Measurements from ENCODE around the gene FBXO21. TPM values are rescaled to one million over a fixed set of nuclear protein-coding genes. Genes with fewer than 3 reads are reported as not detected.
"Not testable (repeated sequence)": the region's sequence is repeated elsewhere in the genome, so short reads cannot be mapped to it uniquely, and the experiment has no call there.

FBXO21 gene
- total and polyA plus RNA-seq, 2 donors (not counting 1 experiment from before 2014, with no cell fraction given), result 31.3 to 81.3 TPM

GRCh38 chr12:117098024-117098360 lies 92.3 kb downstream of the FBXO21 start:
- peaks cover 56% of the 10 kb centered on the region for H3K27me3 ChIP-seq (ENCODE audit: control insufficient read depth, insufficient read depth, low read length)
- TF ChIP-seq CTCF (conservative IDR thresholded peaks at IDR 0.05 in 1 of 2, IDR thresholded peaks at IDR 0.05 in 1 of 2; ENCODE audit: low read depth in 1 of 2, low read length in 2 of 2), result no peak
- no peak for TF ChIP-seq EZH2 (IDR thresholded peaks at IDR 0.05; ENCODE audit: low read length, missing control alignments)

GRCh38 chr12:117097159-117097558 lies 93.1 kb downstream of the FBXO21 start:
- no peaks in the 10 kb centered on the region for H4K20me1 ChIP-seq (ENCODE audit: control insufficient read depth, extremely low read depth, insufficient read depth, low read length)
- no peak overlapping the region for H3K4me2 ChIP-seq (ENCODE audit: extremely low read depth, insufficient read depth, low read length)
- H3K36me3 ChIP-seq (ENCODE audit: control insufficient read depth, insufficient read depth, low read length), result no peaks in the 10 kb centered on the region
- TF ChIP-seq EZH2 (IDR thresholded peaks at IDR 0.05; ENCODE audit: low read length, missing control alignments) (peak; percentile 58), CTCF (conservative IDR thresholded peaks at IDR 0.05 in 1 of 2, IDR thresholded peaks at IDR 0.05 in 1 of 2; ENCODE audit: low read depth in 1 of 2, low read length in 2 of 2) (no peak)
- H3K4me1 ChIP-seq (ENCODE audit: control insufficient read depth, extremely low read depth, insufficient read depth, low read length), result peaks cover 2% of the 10 kb centered on the region
- no peak overlapping the region for H3K9ac ChIP-seq (ENCODE audit: insufficient read depth, low read length)
- no peaks in the 10 kb centered on the region for H3K9me3 ChIP-seq (ENCODE audit: control insufficient read depth, insufficient read depth, low read depth, low read length)
- no peak overlapping the region for H3K27ac ChIP-seq (ENCODE audit: insufficient read depth, low read length)
- peaks cover 54% of the 10 kb centered on the region for H3K27me3 ChIP-seq (ENCODE audit: control insufficient read depth, insufficient read depth, low read length)
- no peak overlapping the region for H3K4me3 ChIP-seq (replicated peaks in 1 of 4; ENCODE audit: control extremely low read depth in 1 of 4, insufficient read depth in 1 of 4, low read depth in 3 of 4, low read length in 4 of 4)
- no peaks in the 10 kb centered on the region for H3K79me2 ChIP-seq (ENCODE audit: control insufficient read depth, insufficient read depth, low read length)
- no peak overlapping the region for H2AFZ ChIP-seq (ENCODE audit: low read length)
- DNase-seq (ENCODE audit: low read depth in 2 of 2), result no peak

More at GRCh38 chr12:117098024-117098360, 92.3 kb downstream of the FBXO21 start:
- Histone ChIP-seq H3K4me2 (ENCODE audit: extremely low read depth, insufficient read depth, low read length) (no peak overlapping the region), H2AFZ (ENCODE audit: low read length) (no peak overlapping the region), H3K36me3 (ENCODE audit: control insufficient read depth, insufficient read depth, low read length) (no peaks in the 10 kb centered on the region), H3K4me3 (replicated peaks in 1 of 4; ENCODE audit: control extremely low read depth in 1 of 4, insufficient read depth in 1 of 4, low read depth in 3 of 4, low read length in 4 of 4) (no peak overlapping the region), H3K27ac (ENCODE audit: insufficient read depth, low read length) (no peak overlapping the region), H3K9me3 (ENCODE audit: control insufficient read depth, insufficient read depth, low read depth, low read length) (no peaks in the 10 kb centered on the region), H3K4me1 (ENCODE audit: control insufficient read depth, extremely low read depth, insufficient read depth, low read length) (peaks cover 2% of the 10 kb centered on the region), H4K20me1 (ENCODE audit: control insufficient read depth, extremely low read depth, insufficient read depth, low read length) (no peaks in the 10 kb centered on the region), H3K79me2 (ENCODE audit: control insufficient read depth, insufficient read depth, low read length) (no peaks in the 10 kb centered on the region), H3K9ac (ENCODE audit: insufficient read depth, low read length) (no peak overlapping the region)
- no peak for DNase-seq (ENCODE audit: low read depth in 2 of 2)

GRCh38 chr12:117096501-117097042 lies 93.7 kb downstream of the FBXO21 start:
- H3K36me3 ChIP-seq (ENCODE audit: control insufficient read depth, insufficient read depth, low read length), result no peaks in the 10 kb centered on the region
- H3K79me2 ChIP-seq (ENCODE audit: control insufficient read depth, insufficient read depth, low read length), result no peaks in the 10 kb centered on the region
- H4K20me1 ChIP-seq (ENCODE audit: control insufficient read depth, extremely low read depth, insufficient read depth, low read length), result no peaks in the 10 kb centered on the region
- no peak overlapping the region for H3K27ac ChIP-seq (ENCODE audit: insufficient read depth, low read length)
- peaks cover 2% of the 10 kb centered on the region for H3K4me1 ChIP-seq (ENCODE audit: control insufficient read depth, extremely low read depth, insufficient read depth, low read length)
- H3K4me2 ChIP-seq (ENCODE audit: extremely low read depth, insufficient read depth, low read length), result no peak overlapping the region
- no peak for DNase-seq (ENCODE audit: low read depth in 2 of 2)
- peaks cover 52% of the 10 kb centered on the region for H3K27me3 ChIP-seq (ENCODE audit: control insufficient read depth, insufficient read depth, low read length)
- no peak overlapping the region for H3K4me3 ChIP-seq (replicated peaks in 1 of 4; ENCODE audit: control extremely low read depth in 1 of 4, insufficient read depth in 1 of 4, low read depth in 3 of 4, low read length in 4 of 4)
- TF ChIP-seq EZH2 (IDR thresholded peaks at IDR 0.05; ENCODE audit: low read length, missing control alignments) (peak; percentile 58), CTCF (conservative IDR thresholded peaks at IDR 0.05 in 1 of 2, IDR thresholded peaks at IDR 0.05 in 1 of 2; ENCODE audit: low read depth in 1 of 2, low read length in 2 of 2) (no peak)
- H2AFZ ChIP-seq (ENCODE audit: low read length), result no peak overlapping the region
- no peaks in the 10 kb centered on the region for H3K9me3 ChIP-seq (ENCODE audit: control insufficient read depth, insufficient read depth, low read depth, low read length)
- no peak overlapping the region for H3K9ac ChIP-seq (ENCODE audit: insufficient read depth, low read length)

GRCh38 chr12:117095191-117095590 lies 95.1 kb downstream of the FBXO21 start:
- not testable (repeated sequence) for H3K9ac ChIP-seq (ENCODE audit: insufficient read depth, low read length); H3K79me2 ChIP-seq (ENCODE audit: control insufficient read depth, insufficient read depth, low read length); H3K36me3 ChIP-seq (ENCODE audit: control insufficient read depth, insufficient read depth, low read length); H3K4me2 ChIP-seq (ENCODE audit: extremely low read depth, insufficient read depth, low read length); H3K9me3 ChIP-seq (ENCODE audit: control insufficient read depth, insufficient read depth, low read depth, low read length); H4K20me1 ChIP-seq (ENCODE audit: control insufficient read depth, extremely low read depth, insufficient read depth, low read length); H3K4me3 ChIP-seq (replicated peaks in 1 of 4; ENCODE audit: control extremely low read depth in 1 of 4, insufficient read depth in 1 of 4, low read depth in 3 of 4, low read length in 4 of 4); H2AFZ ChIP-seq (ENCODE audit: low read length); H3K27ac ChIP-seq (ENCODE audit: insufficient read depth, low read length); H3K4me1 ChIP-seq (ENCODE audit: control insufficient read depth, extremely low read depth, insufficient read depth, low read length); DNase-seq (ENCODE audit: low read depth in 2 of 2)
- peaks cover 38% of the 10 kb centered on the region for H3K27me3 ChIP-seq (ENCODE audit: control insufficient read depth, insufficient read depth, low read length)
